Activated gamma-delta T cell treated with Interleukin-2 at 50 U/mL for 16 hours (primary cell): ENCODE data around the gene HDHD2.
A peak's percentile ranks its signal among the peaks of the same experiment; 100 is the strongest.

Source experiments
- DNase-seq: peaks from one replicate; pipeline ENCODE4 v3.0.0-alpha.2; 2020

Gene HDHD2

DNA sequence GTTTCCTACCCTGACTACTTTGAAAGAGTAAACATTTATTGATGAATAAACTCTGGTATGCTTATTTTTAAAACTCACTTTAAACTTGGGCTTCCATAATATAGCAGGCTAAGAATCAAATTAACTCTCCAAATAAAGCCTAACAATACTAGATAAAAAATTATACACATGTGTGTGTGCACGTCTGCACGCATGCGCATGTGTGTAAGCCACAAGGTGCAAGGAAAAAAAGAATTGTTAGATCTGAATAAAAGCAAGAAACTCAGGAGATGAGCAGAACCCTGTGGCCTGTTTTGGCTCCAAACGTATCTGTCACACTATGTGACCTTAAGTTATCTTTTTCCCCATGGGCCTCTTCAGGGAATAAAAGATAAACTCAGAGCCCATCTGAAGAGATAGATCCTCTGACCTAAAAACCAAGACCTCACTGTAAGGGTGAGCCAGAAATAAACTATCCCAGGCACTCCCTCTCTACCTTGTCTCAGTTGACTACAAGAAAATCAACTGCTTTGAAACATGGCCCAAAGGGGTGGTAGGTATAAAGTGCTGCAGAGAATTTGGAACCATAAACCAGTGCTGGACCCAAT, 6.3 kb downstream of the HDHD2 start:
- no peak for DNase-seq

DNA sequence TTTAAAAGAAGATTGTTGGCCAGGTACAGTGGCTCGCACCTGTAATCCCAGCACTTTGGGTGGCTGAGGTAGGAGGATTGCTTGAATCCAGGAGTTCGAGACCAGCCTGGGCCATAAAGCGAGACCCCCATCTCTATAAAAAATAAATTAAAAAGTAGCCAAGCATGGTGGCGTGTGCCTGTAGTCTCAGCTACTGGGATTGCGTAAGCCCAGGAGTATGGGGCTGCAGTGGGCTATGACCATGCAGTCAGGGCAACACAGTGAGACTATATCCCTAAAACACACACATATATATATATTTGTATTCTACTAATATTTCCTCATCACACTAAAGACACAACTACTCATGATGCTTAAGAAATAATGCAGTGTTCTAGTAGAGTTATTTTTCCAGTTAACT, 7.1 kb downstream of the HDHD2 start:
- DNase-seq: no peak

DNA sequence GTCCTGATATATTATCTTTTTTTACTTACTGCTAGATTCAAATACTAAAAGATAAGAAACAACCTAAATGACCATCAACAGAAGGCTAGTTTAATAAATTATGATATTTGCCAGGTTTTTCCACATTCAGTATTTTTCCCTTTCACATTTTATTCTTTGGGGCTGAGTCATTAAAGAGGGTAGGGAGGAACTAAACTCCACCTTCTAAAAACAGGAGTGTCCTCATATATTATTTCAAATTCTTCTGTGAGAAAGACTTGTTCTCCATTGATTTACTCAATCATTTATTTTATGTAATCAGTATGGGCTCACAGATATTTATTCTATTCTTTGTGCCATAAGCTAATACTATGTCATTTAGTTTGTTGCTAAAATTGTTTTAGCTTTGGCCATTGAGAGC, 9.0 kb downstream of the HDHD2 start:
- no peak for DNase-seq

DNA sequence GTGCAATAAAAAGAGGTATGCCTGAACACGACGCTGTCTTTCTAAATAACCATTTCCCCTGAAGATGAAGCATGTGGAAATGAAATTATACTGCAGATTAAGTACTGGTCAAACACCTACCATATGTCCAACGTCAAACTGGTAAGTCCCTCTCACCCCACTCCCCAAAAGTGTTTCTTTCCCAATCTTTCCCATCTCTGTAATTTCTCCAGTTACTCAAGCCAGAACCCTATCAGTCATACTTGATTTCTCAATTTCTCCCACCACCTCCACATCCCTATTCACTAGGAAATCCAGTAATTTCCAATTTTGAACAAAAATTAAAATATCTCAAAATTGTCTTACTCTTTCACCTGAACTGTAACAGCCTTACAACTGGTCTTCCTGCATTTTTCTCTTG, 29.2 kb downstream of the HDHD2 start:
- no peak for DNase-seq

DNA sequence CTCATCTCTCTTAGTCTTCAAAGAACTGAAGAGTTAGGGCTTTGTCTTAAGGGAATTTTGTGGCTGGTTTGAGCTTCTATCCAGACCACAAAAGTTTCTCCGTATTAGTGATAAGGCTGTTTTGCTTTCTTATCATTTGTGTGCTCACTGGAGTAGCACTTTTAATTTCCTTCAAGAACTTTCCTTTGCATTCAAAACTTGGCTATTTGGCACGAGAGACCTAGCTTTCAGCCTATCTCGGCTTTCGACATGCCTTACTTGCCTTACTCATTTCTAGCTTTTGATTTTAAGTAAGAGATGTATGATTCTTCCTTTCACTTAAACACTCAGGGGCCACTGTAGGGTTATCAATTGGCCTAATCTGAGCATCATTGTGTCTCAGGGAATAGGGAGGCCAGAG, 29.9 kb downstream of the HDHD2 start:
- DNase-seq: no peak

DNA sequence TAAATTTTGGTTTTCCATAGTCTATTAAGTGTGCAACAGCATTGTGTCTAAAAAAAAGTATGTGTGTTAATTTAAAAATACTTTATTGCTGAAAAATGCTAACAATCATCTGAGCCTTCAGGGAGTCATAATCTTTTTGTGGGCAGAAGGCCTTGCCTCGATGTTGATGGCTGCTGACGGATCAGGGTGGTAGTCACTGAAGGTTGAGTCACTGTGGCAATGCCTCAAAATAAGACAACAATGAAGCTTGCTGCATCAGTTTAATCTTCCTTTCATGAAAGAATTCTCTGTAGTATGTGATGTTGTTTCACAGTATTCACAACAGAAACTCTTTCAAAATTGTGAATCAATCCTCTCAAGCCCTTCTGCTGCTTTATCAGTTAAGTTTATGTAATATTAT, 31.3 kb downstream of the HDHD2 start:
- DNase-seq: no peak

DNA sequence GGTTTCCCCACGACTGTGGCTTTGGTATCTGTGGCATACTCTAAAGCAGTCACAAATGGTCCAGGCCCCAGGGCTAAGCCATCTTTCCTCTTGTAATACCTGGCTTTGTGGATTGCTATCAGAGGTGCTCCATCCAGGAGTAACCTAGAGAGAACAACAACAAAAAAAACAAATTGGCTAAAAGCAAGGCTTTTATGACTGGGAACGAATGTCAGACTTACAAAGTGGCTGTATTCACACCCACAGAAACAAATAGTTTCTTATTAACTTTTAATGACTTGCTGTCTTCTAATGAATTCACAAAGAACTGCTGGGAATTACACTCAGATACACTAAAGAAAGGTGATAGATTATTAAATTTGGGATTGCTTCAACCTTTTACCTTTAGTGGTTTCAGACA, 35.1 kb downstream of the HDHD2 start:
- DNase-seq: no peak

DNA sequence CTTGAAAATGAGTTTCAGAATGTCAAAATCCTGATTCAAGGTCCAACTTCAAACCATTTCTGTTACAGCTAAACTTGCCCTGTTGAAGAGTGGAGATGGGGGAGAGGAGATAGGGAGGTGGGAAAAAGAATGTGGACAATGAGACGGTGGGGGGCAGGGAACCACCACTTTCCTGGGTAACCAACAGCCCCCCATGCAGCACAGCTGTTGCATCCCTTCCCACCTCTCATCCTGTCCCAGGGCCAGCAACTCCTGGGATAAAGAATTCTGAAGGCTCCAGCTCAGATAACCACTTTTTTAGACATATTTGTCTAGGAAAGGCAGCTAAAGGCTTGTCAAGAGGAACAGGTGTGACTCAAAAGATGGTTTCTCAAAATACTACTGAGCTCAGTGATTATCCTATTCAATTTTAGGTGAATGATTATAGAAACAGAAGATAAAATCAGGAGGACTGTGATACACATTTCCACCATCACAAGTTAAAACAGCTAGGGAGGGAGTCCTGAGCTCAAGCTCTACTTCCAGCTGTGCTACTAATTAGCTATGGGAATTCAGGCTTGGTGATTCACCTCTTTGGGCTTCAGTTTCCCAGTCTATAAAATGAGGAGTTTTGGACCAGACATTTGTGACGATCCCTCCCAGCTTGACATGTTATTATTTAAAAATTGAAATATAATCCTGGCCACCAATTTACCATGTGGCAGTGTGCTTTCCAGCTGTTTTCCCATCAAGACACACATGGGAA, 36.3 kb downstream of the HDHD2 start:
- no peak for DNase-seq

DNA sequence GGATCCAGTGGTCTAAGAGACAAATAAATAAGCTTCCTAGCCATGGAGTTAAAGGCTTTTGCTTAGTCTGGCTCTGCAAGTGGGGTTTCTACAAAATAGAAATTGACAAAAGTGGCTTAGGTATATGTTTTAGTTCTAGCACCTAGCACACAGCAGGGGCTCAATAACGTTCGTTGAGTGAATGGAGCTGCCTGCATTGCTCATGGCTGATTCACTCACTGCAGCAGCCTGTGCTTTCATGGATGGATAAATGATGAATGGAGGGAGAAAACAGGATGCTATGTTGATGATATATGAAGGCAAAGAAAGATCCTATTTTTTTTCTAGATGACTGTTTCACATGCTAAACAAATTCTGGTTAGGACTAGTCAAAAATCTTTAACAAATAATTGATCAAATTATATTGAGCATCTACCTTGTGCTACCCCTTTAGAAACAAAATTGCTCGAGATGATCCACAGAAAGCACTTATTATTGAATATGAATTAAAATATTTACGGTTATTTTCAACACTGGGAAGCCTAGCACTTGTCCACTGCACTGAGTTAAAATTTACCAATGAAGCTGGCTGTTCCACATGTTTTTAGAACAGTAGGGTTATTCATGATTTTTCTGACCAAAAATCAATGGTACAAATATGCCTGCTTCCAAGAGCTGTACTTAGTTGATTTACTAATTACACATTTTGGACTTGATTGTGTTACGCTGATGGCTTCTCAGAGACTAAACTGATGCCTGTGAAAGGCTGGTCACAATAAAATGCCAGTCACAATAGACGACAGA, 39.6 kb downstream of the HDHD2 start:
- no peak for DNase-seq

DNA sequence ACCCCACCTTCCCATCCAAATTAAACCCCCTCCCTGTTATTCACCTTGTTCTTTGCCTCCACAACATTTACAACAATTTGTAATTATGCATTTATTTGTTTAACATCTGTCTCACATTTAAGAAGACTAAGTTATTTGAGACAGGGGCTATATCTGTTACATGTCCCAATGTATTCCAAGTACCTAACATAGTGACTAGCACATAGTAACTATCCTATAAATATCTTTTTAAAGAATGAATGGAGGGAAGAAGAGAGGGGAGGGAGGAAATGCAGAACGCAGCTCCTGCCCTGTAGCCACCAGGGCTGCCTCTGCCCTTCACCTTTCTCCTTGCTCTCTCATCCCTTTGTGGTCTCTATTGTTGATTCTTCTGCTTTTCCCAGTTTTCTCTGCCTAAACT, 40.6 kb downstream of the HDHD2 start:
- no peak for DNase-seq

DNA sequence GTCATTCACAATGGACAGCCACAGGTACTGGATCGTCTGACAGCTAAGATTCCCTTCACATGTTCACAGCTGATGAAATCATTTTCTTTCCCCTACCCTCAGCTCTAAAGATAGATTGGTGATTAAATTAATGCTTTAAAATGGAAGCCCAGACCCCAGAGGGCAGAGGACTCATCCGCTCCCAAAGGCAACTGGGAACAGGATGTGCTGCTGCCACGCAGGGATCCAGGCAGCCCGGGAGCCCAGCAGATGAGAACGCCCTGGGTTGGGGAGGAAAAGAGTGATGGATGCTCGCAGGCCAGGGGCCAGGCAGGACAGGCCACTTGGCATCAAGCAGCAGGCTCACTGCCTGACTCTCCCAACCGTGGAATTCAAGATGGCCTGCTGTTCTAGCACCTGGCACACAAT, 41.3 kb downstream of the HDHD2 start:
- DNase-seq: no peak

DNA sequence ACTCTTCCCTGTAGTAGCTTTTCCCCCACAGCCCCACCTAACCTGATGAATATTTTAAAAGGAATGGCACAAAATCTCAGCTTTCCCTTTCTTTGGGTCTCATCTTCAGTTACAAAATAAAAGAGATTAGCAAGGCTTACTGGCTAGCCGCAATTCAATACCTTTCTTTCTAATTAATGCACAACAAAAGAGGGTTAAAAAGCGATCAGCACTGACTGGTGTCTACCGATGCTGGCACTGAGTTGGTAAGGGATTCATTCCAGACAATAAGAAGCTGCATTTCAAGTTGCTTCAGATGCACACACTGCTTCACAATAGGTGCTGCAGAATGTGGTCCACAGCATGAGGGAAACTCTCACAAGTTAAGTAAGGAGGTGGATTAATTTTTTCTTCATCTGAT, 41.9 kb downstream of the HDHD2 start:
- DNase-seq: no peak

DNA sequence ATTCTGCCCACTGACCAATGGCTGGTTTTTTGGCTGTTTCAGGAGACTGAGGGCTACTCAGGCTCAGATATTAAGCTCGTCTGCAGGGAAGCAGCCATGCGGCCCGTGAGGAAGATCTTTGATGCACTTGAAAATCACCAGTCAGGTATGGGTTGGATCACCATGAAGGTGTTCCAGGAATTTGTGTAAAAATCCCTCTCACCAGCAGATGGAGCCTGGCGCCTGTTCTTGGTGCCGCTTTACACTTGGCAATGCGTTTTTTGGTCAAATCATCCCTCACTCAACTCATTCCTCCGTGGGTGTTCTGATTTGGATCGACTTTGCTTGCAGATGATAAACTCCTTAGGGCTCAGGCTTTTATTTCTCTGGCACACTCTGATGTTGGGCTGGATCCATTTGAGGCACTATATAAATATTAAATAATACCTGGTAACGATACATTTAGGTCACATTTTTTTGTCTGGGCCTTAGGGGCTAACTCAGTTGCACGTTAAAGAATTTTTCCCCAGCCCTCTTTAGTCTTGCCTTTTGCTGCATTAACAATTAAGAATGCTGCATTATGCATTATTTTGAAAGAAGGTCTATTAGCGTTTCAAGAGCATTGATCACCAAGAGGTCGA, 50.0 kb downstream of the HDHD2 start:
- peak; percentile 55 for DNase-seq

DNA sequence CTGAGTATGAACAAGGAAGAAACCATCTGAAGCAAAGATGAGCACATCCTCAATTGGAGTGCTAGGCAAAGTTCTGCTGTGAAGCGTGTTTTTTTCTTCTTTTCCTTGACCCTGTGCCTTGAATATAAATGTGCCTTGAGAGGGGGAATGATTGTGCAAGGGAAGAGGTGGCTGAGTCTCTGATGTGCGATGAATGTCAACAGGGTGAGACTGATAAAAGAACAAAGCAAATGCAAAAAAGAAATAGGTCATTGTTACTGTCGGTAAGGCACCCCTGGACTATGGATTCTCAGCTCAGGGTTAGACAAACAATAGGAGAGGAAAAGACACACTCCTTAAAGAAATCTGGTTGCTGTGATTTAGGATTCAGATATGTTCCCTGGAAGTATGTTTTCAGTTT, 54.5 kb downstream of the HDHD2 start:
- no peak for DNase-seq

DNA sequence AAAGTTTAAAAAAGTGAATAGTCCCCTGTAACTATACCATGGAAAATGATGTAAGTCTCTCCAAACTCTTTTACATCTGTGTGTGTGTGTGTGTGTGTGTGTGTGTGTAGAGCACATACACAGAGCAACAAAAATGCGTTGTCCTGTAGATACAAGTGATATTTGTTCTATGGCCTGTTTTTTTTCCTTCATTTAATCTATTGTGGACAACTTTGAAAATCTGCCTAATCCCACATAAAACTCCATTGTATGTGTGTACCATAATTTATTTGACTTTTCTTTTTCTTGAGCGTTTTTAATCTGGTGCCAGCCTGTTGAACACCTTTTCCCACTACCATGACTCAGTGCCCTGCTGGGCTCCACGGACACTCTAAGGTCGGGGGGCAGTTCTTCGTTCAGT, 62.6 kb downstream of the HDHD2 start:
- no peak for DNase-seq

DNA sequence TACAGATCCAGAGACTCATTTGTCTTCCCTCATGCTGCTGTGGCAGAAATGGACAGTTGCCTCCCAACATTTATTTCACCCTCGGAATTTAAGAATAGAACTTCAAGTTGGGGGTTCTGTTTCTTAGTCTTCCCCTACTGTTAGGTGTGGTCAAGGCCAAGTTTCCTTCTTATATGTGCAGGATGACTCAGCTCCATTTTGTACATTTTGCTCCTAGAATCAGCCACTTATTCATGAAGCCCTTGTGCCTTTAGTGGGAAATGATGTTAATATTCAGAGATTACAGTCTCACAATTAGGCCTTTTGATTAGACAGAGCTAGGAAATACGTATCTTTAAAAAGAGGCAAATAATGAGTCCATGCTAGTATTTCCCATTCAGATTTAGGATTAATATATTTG, 68.7 kb downstream of the HDHD2 start:
- no peak for DNase-seq

DNA sequence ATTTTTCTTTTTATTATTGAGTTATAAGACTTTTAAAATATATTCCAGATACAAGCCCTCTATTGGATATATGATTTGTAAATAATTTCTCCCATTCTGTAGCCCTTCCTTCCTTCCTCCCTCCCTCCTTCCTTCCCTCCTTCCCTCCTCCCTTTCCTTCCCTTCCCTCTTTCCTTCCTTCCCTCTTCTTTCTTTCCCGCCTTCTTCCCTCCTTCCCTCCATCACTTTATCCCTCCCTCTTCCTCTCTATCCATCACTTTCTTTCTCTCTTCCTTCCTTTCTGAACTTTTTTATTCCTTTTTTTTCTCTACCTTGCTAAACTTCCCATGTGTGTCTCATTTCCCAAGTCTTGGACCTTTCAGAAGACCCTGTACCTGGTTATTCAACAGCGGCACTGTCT, 69.4 kb downstream of the HDHD2 start:
- DNase-seq: no peak

DNA sequence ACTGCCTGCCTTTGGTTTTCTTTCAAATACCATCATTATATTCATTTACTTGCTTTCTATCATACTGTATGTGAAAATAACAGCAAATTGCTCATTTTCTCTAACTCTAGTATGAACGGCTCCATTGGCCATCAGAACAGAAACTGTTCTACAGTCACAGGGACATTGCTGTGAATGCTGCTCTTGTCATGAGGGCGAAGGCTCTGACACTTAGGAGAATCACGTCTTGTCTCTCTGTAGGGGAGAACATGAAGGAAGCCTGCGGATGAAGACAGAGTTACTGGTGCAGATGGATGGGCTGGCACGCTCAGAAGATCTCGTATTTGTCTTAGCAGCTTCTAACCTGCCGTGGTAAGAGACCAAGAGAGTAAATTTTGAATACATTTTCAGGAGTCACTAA, 73.2 kb downstream of the HDHD2 start:
- no peak for DNase-seq

DNA sequence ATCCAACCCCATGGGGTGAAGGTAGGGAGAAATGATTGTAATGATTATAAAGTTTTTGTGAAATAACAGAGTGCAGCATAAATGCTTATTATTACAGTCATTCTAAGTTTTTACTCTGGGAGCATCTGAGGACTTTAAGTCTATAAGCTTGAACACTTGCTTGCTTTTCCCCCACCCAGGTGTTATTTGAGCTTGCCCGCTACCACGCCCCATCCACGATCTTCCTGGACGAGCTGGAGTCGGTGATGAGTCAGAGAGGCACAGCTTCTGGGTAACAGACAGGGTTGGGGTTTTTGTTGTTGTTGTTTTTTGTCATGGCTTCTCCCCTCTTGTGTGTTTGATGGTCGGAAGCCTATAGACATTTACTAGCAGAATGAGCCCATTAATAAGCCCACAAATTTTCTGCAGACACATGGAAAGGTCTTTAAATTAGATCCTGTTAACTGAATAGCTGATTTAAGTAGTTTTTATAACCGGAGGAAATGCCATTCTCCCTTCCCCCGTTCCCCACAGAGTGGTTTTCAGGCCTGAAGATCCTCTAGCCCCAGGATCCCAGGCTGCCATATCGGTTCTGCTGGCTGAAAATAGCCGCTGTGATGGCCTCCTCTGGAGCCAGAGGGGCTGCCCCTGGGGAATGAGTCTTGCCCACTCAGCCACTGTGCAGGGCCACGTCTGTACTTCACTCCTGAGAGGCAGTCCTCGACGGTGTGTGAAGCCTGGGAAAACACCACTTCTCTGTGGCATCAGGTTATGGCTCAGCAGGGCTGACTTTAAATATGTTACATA, 75.0 kb downstream of the HDHD2 start:
- no peak for DNase-seq

DNA sequence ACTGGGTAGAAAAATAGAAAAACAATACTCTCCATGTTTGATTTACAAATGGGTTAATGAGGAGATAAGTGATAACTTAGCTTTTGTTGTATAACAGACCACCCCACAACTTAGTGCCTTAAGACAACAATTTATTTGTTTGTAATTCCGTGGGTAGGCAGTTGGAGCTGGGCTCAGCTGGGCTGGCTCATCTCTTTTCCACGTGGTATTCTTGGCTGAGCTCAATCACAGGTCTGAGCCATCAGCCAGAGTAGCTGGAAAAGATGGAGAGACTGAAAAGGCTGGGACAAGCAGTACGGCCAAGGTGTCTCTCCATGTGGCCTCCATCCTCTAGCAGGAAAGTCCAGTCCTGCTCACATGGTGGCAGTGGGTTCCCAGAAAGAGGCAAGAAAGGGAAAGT, 82.7 kb downstream of the HDHD2 start:
- DNase-seq: no peak

DNA sequence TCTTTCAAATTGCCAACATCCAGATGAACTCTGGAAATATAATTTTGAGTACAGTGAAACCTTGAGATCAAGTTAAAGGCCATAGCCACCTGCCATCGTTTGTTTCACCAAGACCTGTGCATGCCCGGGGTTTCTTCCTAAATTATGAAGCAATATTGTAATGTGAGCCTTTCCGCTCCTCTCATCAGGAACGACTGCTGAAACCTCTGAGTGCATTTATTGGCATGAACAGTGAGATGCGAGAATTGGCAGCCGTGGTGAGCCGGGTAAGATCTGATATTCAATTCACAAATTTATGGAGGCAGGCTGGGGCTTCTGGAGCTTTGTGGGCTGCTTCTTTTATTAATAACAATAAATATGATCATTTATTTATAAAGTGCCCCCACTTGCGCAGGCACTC, 87.2 kb downstream of the HDHD2 start:
- no peak for DNase-seq

DNA sequence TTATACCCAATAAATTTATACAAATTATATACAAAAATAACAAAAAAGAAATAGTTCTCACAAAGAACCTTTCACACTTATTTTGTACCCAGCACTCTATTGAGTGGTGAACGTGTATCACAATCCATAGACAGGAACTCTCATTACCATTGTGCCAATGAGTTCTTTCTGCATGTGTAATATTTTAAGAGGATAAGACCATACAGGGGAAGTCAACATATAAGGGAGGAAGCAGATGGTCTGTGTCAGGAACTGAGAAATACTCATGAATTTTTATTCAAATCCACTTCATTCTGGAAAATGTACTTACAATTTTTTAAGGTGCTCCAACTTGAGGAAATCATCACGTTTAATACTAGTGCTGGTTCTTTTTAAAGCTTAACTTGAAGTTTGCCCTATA, 87.8 kb downstream of the HDHD2 start:
- no peak for DNase-seq
